GM18517 (cell line): ENCODE results near the gene PLCB3.

Source experiments
- ATAC-seq: cut with Tn5 transposase; IDR thresholded peaks from one replicate; pipeline ENCODE4 v1.9.1; 2021; ENCODE audit warnings: mild to moderate bottlenecking, moderate library complexity; ENCODE audit not compliant: unreplicated experiment

The PLCB3 gene

GRCh38 chr11:64285885-64286800 lies 34.8 kb downstream of the PLCB3 start:
- no peak for ATAC-seq

GRCh38 chr11:64286801-64287159 lies 35.5 kb downstream of the PLCB3 start:
- no peak for ATAC-seq

GRCh38 chr11:64287676-64288352 lies 36.5 kb downstream of the PLCB3 start:
- ATAC-seq, result no peak

GRCh38 chr11:64288353-64288750 lies 37.0 kb downstream of the PLCB3 start:
- no peak for ATAC-seq

GRCh38 chr11:64289002-64289564 lies 37.8 kb downstream of the PLCB3 start:
- ATAC-seq, result no peak

- ATAC-seq, result no peak
Observed at GRCh38 chr11:64290352-64291261, 39.3 kb downstream of the PLCB3 start.

- no peak for ATAC-seq
Observed at GRCh38 chr11:64291262-64291751, 40.0 kb downstream of the PLCB3 start, which contains the start of gene KCNK4. Gene KCNK4, plus strand, starts transcription at chr11:64291302. Its CDS starts 1,717 bp downstream, at chr11:64293019.

- no peak for ATAC-seq
Observed at GRCh38 chr11:64291752-64292459, 40.6 kb downstream of the PLCB3 start.

GRCh38 chr11:64292460-64293254 lies 41.3 kb downstream of the PLCB3 start:
- no peak for ATAC-seq

- ATAC-seq, result no peak
Observed at GRCh38 chr11:64294774-64295173, 43.4 kb downstream of the PLCB3 start.

GRCh38 chr11:64295760-64296159 lies 44.4 kb downstream of the PLCB3 start:
- ATAC-seq, result no peak

- ATAC-seq, result no peak
Observed at GRCh38 chr11:64296236-64296635, 44.9 kb downstream of the PLCB3 start.

GRCh38 chr11:64296830-64297698 lies 45.7 kb downstream of the PLCB3 start:
- no peak for ATAC-seq

- no peak for ATAC-seq
Observed at GRCh38 chr11:64297699-64298358, 46.5 kb downstream of the PLCB3 start.

GRCh38 chr11:64298966-64299846 lies 47.9 kb downstream of the PLCB3 start:
- ATAC-seq, result no peak

- no peak for ATAC-seq
Observed at GRCh38 chr11:64299847-64300648, 48.7 kb downstream of the PLCB3 start, which contains the start of gene CATSPERZ. Gene CATSPERZ, plus strand, starts transcription at chr11:64300358. Its CDS starts 53 bp downstream, at chr11:64300411.
